ENCODE measurements around the gene JMJD1C.

- no peak for TF ChIP-seq CTCF (IDR thresholded peaks at IDR 0.05)
- TF ChIP-seq BHLHE40 (IDR thresholded peaks at IDR 0.05; ENCODE audit: low read depth, low read length), result no peak
- TF ChIP-seq MAX (IDR thresholded peaks at IDR 0.05), result no peak
- TF ChIP-seq HDAC2 (IDR thresholded peaks at IDR 0.05), result no peak
- TF ChIP-seq EP300 (IDR thresholded peaks at IDR 0.05), result no peak
- TF ChIP-seq NFE2L2 (conservative IDR thresholded peaks at IDR 0.05; ENCODE audit: low read length), result no peak
- TF ChIP-seq NR3C1 (IDR thresholded peaks at IDR 0.05), result no peak
- no peak for TF ChIP-seq JUNB (IDR thresholded peaks at IDR 0.05)
- no peak for TF ChIP-seq POLR2A (IDR thresholded peaks at IDR 0.05; ENCODE audit: low read length)
- no peak for TF ChIP-seq RCOR1 (IDR thresholded peaks at IDR 0.05; ENCODE audit: low read depth, low read length)
These were observed 251.2 kb downstream of the JMJD1C start for GRCh38 chr10:63214571-63214970.
